ENCODE data around the gene SSTR1. TPM values are rescaled to one million over a fixed set of nuclear protein-coding genes. Genes with fewer than 3 reads are reported as not detected.

The SSTR1 gene
- total RNA-seq, 4 donors from 2014 or later: 0.16 to 0.83 (median 0.33) TPM; not detected in 1

DNA sequence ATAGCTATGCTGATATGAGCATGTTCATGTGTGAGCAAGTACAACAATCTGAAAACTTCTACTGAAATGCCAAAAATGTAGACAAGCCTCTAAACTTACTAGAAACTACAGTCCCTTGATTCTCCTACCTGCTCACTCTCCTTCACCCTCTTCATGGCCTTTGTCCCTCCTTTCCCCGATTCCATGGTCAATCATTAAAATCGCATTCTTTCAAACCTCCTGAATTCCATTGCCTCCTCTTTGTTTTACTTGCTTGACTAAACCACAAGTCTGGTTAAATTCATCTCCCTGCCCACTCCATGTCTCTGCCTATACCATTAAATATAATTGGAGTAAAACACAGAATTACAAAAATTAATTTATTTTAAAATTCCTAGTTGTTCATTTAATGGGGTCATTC is 33.0 kb upstream of the SSTR1 start:
- ATAC-seq (no peak), DNase-seq (no peak)
- no peak overlapping the region for H3K4me3 ChIP-seq
- intact Hi-C loops (cut with DNase I; ENCODE audit: low total_unique reads): no loop called here
- no peak for TF ChIP-seq POLR2A (IDR thresholded peaks at IDR 0.05)
- TF ChIP-seq, protein P1, sequence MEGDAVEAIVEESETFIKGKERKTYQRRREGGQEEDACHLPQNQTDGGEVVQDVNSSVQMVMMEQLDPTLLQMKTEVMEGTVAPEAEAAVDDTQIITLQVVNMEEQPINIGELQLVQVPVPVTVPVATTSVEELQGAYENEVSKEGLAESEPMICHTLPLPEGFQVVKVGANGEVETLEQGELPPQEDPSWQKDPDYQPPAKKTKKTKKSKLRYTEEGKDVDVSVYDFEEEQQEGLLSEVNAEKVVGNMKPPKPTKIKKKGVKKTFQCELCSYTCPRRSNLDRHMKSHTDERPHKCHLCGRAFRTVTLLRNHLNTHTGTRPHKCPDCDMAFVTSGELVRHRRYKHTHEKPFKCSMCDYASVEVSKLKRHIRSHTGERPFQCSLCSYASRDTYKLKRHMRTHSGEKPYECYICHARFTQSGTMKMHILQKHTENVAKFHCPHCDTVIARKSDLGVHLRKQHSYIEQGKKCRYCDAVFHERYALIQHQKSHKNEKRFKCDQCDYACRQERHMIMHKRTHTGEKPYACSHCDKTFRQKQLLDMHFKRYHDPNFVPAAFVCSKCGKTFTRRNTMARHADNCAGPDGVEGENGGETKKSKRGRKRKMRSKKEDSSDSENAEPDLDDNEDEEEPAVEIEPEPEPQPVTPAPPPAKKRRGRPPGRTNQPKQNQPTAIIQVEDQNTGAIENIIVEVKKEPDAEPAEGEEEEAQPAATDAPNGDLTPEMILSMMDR (IDR thresholded peaks at IDR 0.05 in 4 of 5, conservative IDR thresholded peaks at IDR 0.05 in 1 of 5): no peak
- no peaks in the 10 kb centered on the region for H3K4me1 ChIP-seq
- H3K27me3 ChIP-seq: no peaks in the 10 kb centered on the region
- H3K9me3 ChIP-seq: no peaks in the 10 kb centered on the region
- H3K27ac ChIP-seq: no peak overlapping the region
- H3K36me3 ChIP-seq: no peaks in the 10 kb centered on the region
- in situ Hi-C loops (cut with MboI; ENCODE audit: low sequenced_read_pairs in 4 of 4): no loop called here

DNA sequence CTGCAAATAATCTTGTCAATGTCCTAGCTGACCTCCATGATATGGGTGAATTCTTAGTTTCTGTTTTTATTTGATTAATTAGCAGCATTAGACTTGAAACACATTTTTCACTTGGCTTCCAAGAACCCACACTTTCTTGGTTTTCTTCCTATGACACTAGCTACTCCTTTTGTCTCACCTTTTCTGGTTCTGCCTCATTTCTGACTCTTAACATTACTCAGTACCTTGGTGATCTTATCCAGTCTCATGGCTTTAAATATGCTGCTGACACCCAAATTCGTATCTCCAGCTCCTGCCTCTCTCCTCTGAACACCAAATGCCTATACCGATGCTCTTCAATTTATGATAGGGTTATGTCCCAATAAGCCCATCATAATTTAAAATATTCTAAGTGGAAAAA is 32.0 kb upstream of the SSTR1 start:
- no peak overlapping the region for H3K4me3 ChIP-seq
- no peaks in the 10 kb centered on the region for H3K27me3 ChIP-seq
- in situ Hi-C loops (cut with MboI; ENCODE audit: low sequenced_read_pairs in 4 of 4) (no loop called here), intact Hi-C loops (cut with DNase I; ENCODE audit: low total_unique reads) (no loop called here)
- DNase-seq (no peak), ATAC-seq (no peak)
- no peaks in the 10 kb centered on the region for H3K4me1 ChIP-seq
- H3K36me3 ChIP-seq: no peaks in the 10 kb centered on the region
- no peak for TF ChIP-seq POLR2A (IDR thresholded peaks at IDR 0.05)
- TF ChIP-seq, protein P1 (IDR thresholded peaks at IDR 0.05 in 4 of 5, conservative IDR thresholded peaks at IDR 0.05 in 1 of 5): no peak
- no peaks in the 10 kb centered on the region for H3K9me3 ChIP-seq
- no peak overlapping the region for H3K27ac ChIP-seq

DNA sequence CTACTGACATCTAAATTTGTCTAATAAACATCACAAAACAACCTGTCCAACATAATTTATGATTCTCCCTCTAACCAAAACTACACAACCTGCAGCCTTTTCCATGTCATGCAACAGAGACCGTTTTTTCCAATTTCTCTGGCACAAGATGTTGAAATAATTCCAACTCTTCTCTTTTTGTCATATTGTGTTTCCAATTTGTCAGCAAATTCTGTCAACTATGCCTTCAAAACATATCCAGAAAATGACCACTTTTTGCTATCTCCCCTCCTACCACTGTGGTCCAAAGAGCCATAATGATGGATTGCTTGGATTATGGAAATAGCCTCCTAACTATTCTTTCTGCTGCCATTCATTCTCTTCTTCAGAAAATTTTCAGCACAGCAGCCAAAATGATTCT is 31.3 kb upstream of the SSTR1 start:
- DNase-seq (no peak), ATAC-seq (no peak)
- no peaks in the 10 kb centered on the region for H3K27me3 ChIP-seq
- H3K4me1 ChIP-seq: no peaks in the 10 kb centered on the region
- H3K36me3 ChIP-seq: no peaks in the 10 kb centered on the region
- in situ Hi-C loops (cut with MboI; ENCODE audit: low sequenced_read_pairs in 4 of 4) (no loop called here), intact Hi-C loops (cut with DNase I; ENCODE audit: low total_unique reads) (no loop called here)
- H3K4me3 ChIP-seq: no peak overlapping the region
- TF ChIP-seq, protein P1 (IDR thresholded peaks at IDR 0.05 in 4 of 5, conservative IDR thresholded peaks at IDR 0.05 in 1 of 5): no peak
- TF ChIP-seq POLR2A (IDR thresholded peaks at IDR 0.05): no peak
- H3K9me3 ChIP-seq: no peaks in the 10 kb centered on the region
- H3K27ac ChIP-seq: no peak overlapping the region

DNA sequence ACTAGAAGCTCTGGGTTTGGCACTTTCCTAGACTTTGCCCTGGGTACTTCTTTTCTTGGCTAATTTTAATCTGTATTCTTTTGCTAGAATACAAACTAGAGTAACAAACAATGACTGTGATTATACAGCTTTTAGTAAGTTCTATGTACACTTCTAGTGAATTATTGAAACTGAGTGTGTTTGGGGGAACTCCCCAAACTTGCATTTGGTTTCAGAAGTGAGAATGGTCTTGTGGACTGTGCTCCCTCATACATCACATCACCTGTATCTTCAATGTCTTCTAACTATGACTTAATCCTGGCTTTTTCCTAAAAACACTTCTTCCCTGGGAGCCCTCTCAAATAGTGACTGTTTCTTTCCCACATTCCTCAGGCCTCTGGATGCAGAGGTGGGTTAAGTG is 23.6 kb upstream of the SSTR1 start:
- DNase-seq (no peak), ATAC-seq (no peak)
- no peaks in the 10 kb centered on the region for H3K27me3 ChIP-seq
- intact Hi-C loops (cut with DNase I; ENCODE audit: low total_unique reads): no loop called here
- TF ChIP-seq POLR2A (IDR thresholded peaks at IDR 0.05): no peak
- TF ChIP-seq, protein P1 (IDR thresholded peaks at IDR 0.05 in 4 of 5, conservative IDR thresholded peaks at IDR 0.05 in 1 of 5): no peak
- H3K4me3 ChIP-seq: no peak overlapping the region
- no peaks in the 10 kb centered on the region for H3K4me1 ChIP-seq
- no peak overlapping the region for H3K27ac ChIP-seq
- no peaks in the 10 kb centered on the region for H3K36me3 ChIP-seq
- in situ Hi-C loops (cut with MboI; ENCODE audit: low sequenced_read_pairs in 4 of 4): no loop called here
- no peaks in the 10 kb centered on the region for H3K9me3 ChIP-seq

DNA sequence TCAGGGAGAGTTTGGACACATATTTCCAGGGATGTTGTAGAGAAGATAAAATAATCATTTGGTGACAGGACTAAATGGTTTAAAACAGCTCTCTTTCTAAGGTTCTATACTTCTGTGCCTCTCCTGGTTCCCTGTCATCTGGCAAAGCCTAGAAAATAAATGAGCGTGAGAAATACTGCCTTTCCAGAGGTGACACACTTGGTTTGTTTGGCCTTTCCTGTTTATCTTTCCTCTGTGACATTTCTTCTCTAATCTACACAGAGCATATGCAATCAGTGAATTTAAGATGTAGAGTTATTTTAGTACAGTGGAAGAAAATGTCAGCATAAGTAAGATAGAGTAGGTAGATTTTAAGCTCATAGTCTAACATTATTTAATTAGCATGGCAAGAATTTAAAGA is 22.0 kb upstream of the SSTR1 start:
- no peak for DNase-seq
- no peak overlapping the region for H3K4me3 ChIP-seq
- ATAC-seq: no peak
- intact Hi-C loops (cut with DNase I; ENCODE audit: low total_unique reads) (no loop called here), in situ Hi-C loops (cut with MboI; ENCODE audit: low sequenced_read_pairs in 4 of 4) (no loop called here)
- H3K36me3 ChIP-seq: no peaks in the 10 kb centered on the region
- TF ChIP-seq, protein P1 (IDR thresholded peaks at IDR 0.05 in 4 of 5, conservative IDR thresholded peaks at IDR 0.05 in 1 of 5): no peak
- no peak for TF ChIP-seq POLR2A (IDR thresholded peaks at IDR 0.05)
- H3K27me3 ChIP-seq: no peaks in the 10 kb centered on the region
- no peak overlapping the region for H3K27ac ChIP-seq
- H3K4me1 ChIP-seq: no peaks in the 10 kb centered on the region
- no peaks in the 10 kb centered on the region for H3K9me3 ChIP-seq

Measured in gastrocnemius medialis (tissue), 4 donors.